HCT116 (cell line): Measurements from ENCODE around the gene GP2. TPM values are rescaled to one million over a fixed set of nuclear protein-coding genes. Genes with fewer than 3 reads are reported as not detected.

Experiments used
- ATAC-seq: fragments of 200-7000 bp; cut with Tn5 transposase; 2 replicates; pipeline ENCODE4 v1.9.1; 2020; ENCODE audit warnings: mild to moderate bottlenecking, moderate library complexity
- BruUV-seq: library from RNA; stranded (reverse); fragments of 400-500 nt; replicated peaks from 2 replicates; lab custom pipeline; 2021; lab: Mats Ljungman, UMichigan
- CTCF ChIA-PET: fragments of 300-600 bp; sonication (Branson Sonifier 250); formaldehyde crosslinking; loops from one replicate; lab custom pipeline; 2021; ENCODE audit warnings: antibody characterized with exemption; lab: Charles Lee
- POLR2A ChIA-PET: fragments of 300-600, 350-600 bp; sonication (Branson Sonifier 250); formaldehyde crosslinking; loops from one replicate; lab custom pipeline; 2021; ENCODE audit warnings: antibody characterized with exemption; lab: Charles Lee
- RAD21 ChIA-PET, 2 experiments: fragments of 300-600 bp; sonication (Branson Sonifier 250); formaldehyde crosslinking; loops; one replicate each; lab custom pipeline; 2023; ENCODE audit warnings: low total read pairs in 2 of 2; ENCODE audit not compliant: uncharacterized antibody in 2 of 2, unreplicated experiment in 2 of 2, low non-redundant PET in 1 of 2; lab: Charles Lee
- DNase-seq: peaks from one replicate; pipeline ENCODE4 v3.0.0-alpha.2; 2010; ENCODE audit warnings: low read depth, low spot score
- H2AFZ ChIP-seq: fragments of 200-600 bp; shearing (Covaris generic), sonication (generic); 2 replicates; pipeline ENCODE4 v1.6.1; 2017; ENCODE audit warnings: low read depth, mixed run types, mixed read lengths, antibody characterized with exemption, low read length; ENCODE audit not compliant: poor library complexity, severe bottlenecking
- H3K27ac ChIP-seq: 2 replicates; pipeline ENCODE4 v1.5.1; 2012; ENCODE audit warnings: low read depth, low read length
- H3K27me3 ChIP-seq: fragments of 200-600 bp; sonication (generic); 2 replicates; pipeline ENCODE4 v1.6.1; 2016; ENCODE audit warnings: mixed run types, low read length, mixed read lengths; ENCODE audit not compliant: insufficient read depth
- H3K36me3 ChIP-seq, 2 experiments: fragments of 200-500 bp in 1 of 2; fragments of 200-600 bp in 1 of 2; sonication (Bioruptor generic) in 1 of 2; sonication (generic) in 1 of 2; 2 replicates each; pipeline versions ENCODE4 v1.5.1 to v1.6.1; 2014 to 2016; ENCODE audit warnings: low read length in 2 of 2, inconsistent platforms in 1 of 2, mixed read lengths in 1 of 2, mixed run types in 1 of 2; ENCODE audit not compliant: insufficient read depth in 2 of 2, control insufficient read depth in 1 of 2
- H3K4me1 ChIP-seq, 2 experiments: fragments of 200-600 bp in 1 of 2; sonication (generic) in 1 of 2; 2 replicates each; pipeline versions ENCODE4 v1.5.1 to v1.6.1; 2012 to 2017; ENCODE audit warnings: low read length in 2 of 2, inconsistent platforms in 1 of 2, mild to moderate bottlenecking in 1 of 2, mixed read lengths in 1 of 2, mixed run types in 1 of 2, moderate library complexity in 1 of 2; ENCODE audit not compliant: insufficient read depth in 2 of 2, control insufficient read depth in 1 of 2
- H3K4me2 ChIP-seq: fragments of 200-600 bp; sonication (generic); 2 replicates; pipeline ENCODE4 v1.6.1; 2017; ENCODE audit warnings: mixed run types, low read length, mixed read lengths
- H3K4me3 ChIP-seq, 2 experiments: fragments of 200-600 bp in 1 of 2; sonication (generic) in 1 of 2; replicated peaks in 1 of 2; 2 replicates each; pipeline ENCODE4 v1.5.1; 2011 to 2016; ENCODE audit warnings: low read length in 2 of 2, control low read depth in 1 of 2, low read depth in 1 of 2, mild to moderate bottlenecking in 1 of 2, mixed read lengths in 1 of 2, mixed run types in 1 of 2
- H3K79me2 ChIP-seq: fragments of 200-600 bp; sonication (generic); 2 replicates; pipeline ENCODE4 v1.6.1; 2017; ENCODE audit warnings: mild to moderate bottlenecking, mixed run types, low read length, moderate library complexity, mixed read lengths; ENCODE audit not compliant: insufficient read depth
- H3K9ac ChIP-seq: fragments of 200-600 bp; sonication (generic); 2 replicates; pipeline ENCODE4 v1.6.1; 2016; ENCODE audit warnings: low read length, mixed read lengths
- H3K9me2 ChIP-seq: fragments of 200-600 bp; sonication (generic), shearing (Covaris generic); 2 replicates; pipeline ENCODE4 v1.6.1; 2017; ENCODE audit warnings: mixed run types, mild to moderate bottlenecking, moderate library complexity; ENCODE audit not compliant: insufficient read depth
- H3K9me3 ChIP-seq, 2 experiments: fragments of 200-500 bp in 1 of 2; fragments of 200-600 bp in 1 of 2; sonication (Bioruptor generic) in 1 of 2; sonication (generic) in 1 of 2; 2 replicates each; pipeline ENCODE4 v1.6.1; 2014 to 2017; ENCODE audit warnings: low read length in 2 of 2, mixed read lengths in 2 of 2, inconsistent platforms in 1 of 2, low read depth in 1 of 2, mild to moderate bottlenecking in 1 of 2, mixed run types in 1 of 2, moderate library complexity in 1 of 2; ENCODE audit not compliant: control insufficient read depth in 1 of 2, insufficient read depth in 1 of 2
- H4K20me1 ChIP-seq: fragments of 200-600 bp; sonication (generic), shearing (Covaris generic); 2 replicates; pipeline ENCODE4 v1.6.1; 2017; ENCODE audit warnings: mixed run types, mild to moderate bottlenecking, moderate library complexity; ENCODE audit not compliant: insufficient read depth
- CBX3 ChIP-seq: IDR thresholded peaks from 2 replicates; pipeline ENCODE4 v1.6.1; 2012; ENCODE audit warnings: low read depth
- EGR1 ChIP-seq: IDR thresholded peaks from 2 replicates; pipeline ENCODE4 v1.6.1; 2012; ENCODE audit warnings: low read depth
- ELF1 ChIP-seq: IDR thresholded peaks from 2 replicates; pipeline ENCODE4 v1.6.1; 2012; ENCODE audit warnings: low read depth, borderline replicate concordance
- EZH2 ChIP-seq: fragments of 200-600 bp; sonication (generic); IDR thresholded peaks from 2 replicates; pipeline ENCODE4 v1.6.1; 2017; ENCODE audit warnings: antibody characterized with exemption, mixed run types
- EZH2phosphoT487 ChIP-seq: fragments of 200-600 bp; IDR thresholded peaks from 2 replicates; pipeline ENCODE4 v1.6.1; 2018; ENCODE audit warnings: antibody characterized with exemption, borderline replicate concordance
- POLR2A ChIP-seq: IDR thresholded peaks from 2 replicates; pipeline ENCODE4 v1.7.0; 2011; ENCODE audit warnings: borderline replicate concordance; ENCODE audit not compliant: insufficient read depth, insufficient read length; ENCODE audit errors: extremely low read depth
- POLR2AphosphoS5 ChIP-seq: IDR thresholded peaks from 2 replicates; pipeline ENCODE4 v1.6.1; 2011; ENCODE audit warnings: mild to moderate bottlenecking, low read depth, low read length, moderate library complexity
- SP1 ChIP-seq: IDR thresholded peaks from 2 replicates; pipeline ENCODE4 v1.6.1; 2012; ENCODE audit warnings: low read depth
- YY1 ChIP-seq: IDR thresholded peaks from 2 replicates; pipeline ENCODE4 v1.6.1; 2011; ENCODE audit warnings: low read length, low read depth, moderate library complexity, mild to moderate bottlenecking; ENCODE audit not compliant: insufficient replicate concordance; ENCODE audit errors: extremely low read depth
- ZNF274 ChIP-seq: fragments of 200-500 bp; sonication (Bioruptor generic); IDR thresholded peaks from 2 replicates; pipeline ENCODE4 v1.6.1; 2014; ENCODE audit warnings: mild to moderate bottlenecking, low read depth, low read length, inconsistent platforms
- intact Hi-C: fragments of 100-400 bp; cut with micrococcal nuclease; formaldehyde crosslinking; loops from 2 replicates; pipeline ENCODE4 v1.10.0; 2022
- total RNA-seq: library from RNA; stranded (reverse); gene quantifications from one replicate; pipeline ENCODE4 v1.2.1, GENCODE V29; 2021; ENCODE audit not compliant: unreplicated experiment
- TF ChIP-seq, protein P1 (sequence below): IDR thresholded peaks from 2 replicates; pipeline ENCODE4 v1.6.1; 2011; ENCODE audit warnings: mild to moderate bottlenecking, low read length, moderate library complexity; ENCODE audit not compliant: insufficient replicate concordance; ENCODE audit errors: extremely low read depth
- TF ChIP-seq, protein P2 (sequence below): IDR thresholded peaks from 2 replicates; pipeline ENCODE4 v1.6.1; 2012; ENCODE audit warnings: low read depth
- TF ChIP-seq, protein P3 (sequence below): IDR thresholded peaks from 2 replicates; pipeline ENCODE4 v1.6.1; 2012

Gene GP2
- total RNA-seq, 1 experiment from 2014 or later: 8.7 TPM

DNA sequence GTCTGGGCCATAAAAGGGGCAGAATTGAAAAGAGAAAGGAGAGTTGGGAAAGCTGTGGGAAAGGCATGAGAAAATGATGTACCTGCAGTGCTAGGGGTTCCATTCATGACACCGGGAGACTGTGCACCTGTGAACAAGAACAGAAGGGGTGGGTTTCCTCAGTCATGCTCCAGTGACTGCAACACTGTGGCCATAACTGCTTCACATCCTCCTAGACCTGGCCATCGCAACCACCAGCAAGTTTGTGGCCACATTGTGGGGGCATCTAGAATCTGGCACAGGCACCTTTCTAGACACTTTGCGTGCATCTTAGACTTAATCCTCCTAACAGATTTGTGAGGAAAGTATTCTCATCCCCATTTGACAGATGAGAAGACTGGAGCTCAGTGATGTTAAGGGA lies 12.7 kb downstream of the GP2 start:
- Histone ChIP-seq H3K27me3 (peaks cover 33% of the 10 kb centered on the region), H3K9me3 (no peaks in the 10 kb centered on the region), H4K20me1 (no peaks in the 10 kb centered on the region), H3K27ac (no peak overlapping the region), H3K79me2 (no peaks in the 10 kb centered on the region), H2AFZ (no peak overlapping the region), H3K4me1 (no peaks in the 10 kb centered on the region), H3K9me2 (no peaks in the 10 kb centered on the region), H3K4me2 (no peak overlapping the region), H3K36me3 (no peaks in the 10 kb centered on the region), H3K9ac (no peak overlapping the region), H3K4me3 (no peak overlapping the region)
- intact Hi-C loops: no loop called here
- no TSS peak for BruUV-seq
- ATAC-seq (no peak), DNase-seq (no peak)
- CTCF ChIA-PET: no interaction called here
- POLR2A ChIA-PET: no interaction called here
- RAD21 ChIA-PET: no interaction called here
- TF ChIP-seq EZH2: no peak
- no peak for TF ChIP-seq SP1
- no peak for TF ChIP-seq POLR2A
- TF ChIP-seq ZNF274: no peak
- no peak for TF ChIP-seq YY1
- TF ChIP-seq EZH2phosphoT487: no peak
- no peak for TF ChIP-seq ELF1
- TF ChIP-seq, protein P1, sequence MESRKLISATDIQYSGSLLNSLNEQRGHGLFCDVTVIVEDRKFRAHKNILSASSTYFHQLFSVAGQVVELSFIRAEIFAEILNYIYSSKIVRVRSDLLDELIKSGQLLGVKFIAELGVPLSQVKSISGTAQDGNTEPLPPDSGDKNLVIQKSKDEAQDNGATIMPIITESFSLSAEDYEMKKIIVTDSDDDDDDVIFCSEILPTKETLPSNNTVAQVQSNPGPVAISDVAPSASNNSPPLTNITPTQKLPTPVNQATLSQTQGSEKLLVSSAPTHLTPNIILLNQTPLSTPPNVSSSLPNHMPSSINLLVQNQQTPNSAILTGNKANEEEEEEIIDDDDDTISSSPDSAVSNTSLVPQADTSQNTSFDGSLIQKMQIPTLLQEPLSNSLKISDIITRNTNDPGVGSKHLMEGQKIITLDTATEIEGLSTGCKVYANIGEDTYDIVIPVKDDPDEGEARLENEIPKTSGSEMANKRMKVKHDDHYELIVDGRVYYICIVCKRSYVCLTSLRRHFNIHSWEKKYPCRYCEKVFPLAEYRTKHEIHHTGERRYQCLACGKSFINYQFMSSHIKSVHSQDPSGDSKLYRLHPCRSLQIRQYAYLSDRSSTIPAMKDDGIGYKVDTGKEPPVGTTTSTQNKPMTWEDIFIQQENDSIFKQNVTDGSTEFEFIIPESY: no peak
- no peak for TF ChIP-seq CBX3
- no peak for TF ChIP-seq POLR2AphosphoS5
- TF ChIP-seq, protein P2, sequence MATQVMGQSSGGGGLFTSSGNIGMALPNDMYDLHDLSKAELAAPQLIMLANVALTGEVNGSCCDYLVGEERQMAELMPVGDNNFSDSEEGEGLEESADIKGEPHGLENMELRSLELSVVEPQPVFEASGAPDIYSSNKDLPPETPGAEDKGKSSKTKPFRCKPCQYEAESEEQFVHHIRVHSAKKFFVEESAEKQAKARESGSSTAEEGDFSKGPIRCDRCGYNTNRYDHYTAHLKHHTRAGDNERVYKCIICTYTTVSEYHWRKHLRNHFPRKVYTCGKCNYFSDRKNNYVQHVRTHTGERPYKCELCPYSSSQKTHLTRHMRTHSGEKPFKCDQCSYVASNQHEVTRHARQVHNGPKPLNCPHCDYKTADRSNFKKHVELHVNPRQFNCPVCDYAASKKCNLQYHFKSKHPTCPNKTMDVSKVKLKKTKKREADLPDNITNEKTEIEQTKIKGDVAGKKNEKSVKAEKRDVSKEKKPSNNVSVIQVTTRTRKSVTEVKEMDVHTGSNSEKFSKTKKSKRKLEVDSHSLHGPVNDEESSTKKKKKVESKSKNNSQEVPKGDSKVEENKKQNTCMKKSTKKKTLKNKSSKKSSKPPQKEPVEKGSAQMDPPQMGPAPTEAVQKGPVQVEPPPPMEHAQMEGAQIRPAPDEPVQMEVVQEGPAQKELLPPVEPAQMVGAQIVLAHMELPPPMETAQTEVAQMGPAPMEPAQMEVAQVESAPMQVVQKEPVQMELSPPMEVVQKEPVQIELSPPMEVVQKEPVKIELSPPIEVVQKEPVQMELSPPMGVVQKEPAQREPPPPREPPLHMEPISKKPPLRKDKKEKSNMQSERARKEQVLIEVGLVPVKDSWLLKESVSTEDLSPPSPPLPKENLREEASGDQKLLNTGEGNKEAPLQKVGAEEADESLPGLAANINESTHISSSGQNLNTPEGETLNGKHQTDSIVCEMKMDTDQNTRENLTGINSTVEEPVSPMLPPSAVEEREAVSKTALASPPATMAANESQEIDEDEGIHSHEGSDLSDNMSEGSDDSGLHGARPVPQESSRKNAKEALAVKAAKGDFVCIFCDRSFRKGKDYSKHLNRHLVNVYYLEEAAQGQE: no peak
- TF ChIP-seq, protein P3, sequence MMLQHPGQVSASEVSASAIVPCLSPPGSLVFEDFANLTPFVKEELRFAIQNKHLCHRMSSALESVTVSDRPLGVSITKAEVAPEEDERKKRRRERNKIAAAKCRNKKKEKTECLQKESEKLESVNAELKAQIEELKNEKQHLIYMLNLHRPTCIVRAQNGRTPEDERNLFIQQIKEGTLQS: no peak
- TF ChIP-seq EGR1: no peak
